GM21723 (cell line): Measurements from ENCODE around the gene CD300E.
"Not testable (repeated sequence)": the region's sequence is repeated elsewhere in the genome, so short reads cannot be mapped to it uniquely, and the experiment has no call there.

Experiments used
- ATAC-seq: cut with Tn5 transposase; IDR thresholded peaks from one replicate; pipeline ENCODE4 v1.9.1; 2021; ENCODE audit warnings: mild to moderate bottlenecking, moderate library complexity; ENCODE audit not compliant: unreplicated experiment

CD300E gene

GRCh38 chr17:74636541-74637085 is 13.1 kb upstream of the CD300E start:
- ATAC-seq = not testable (repeated sequence)

- ATAC-seq = no peak
Observed at GRCh38 chr17:74635418-74635817, 11.9 kb upstream of the CD300E start.

GRCh38 chr17:74633326-74633725 is 9.8 kb upstream of the CD300E start:
- ATAC-seq = no peak

- no peak for ATAC-seq
Observed at GRCh38 chr17:74632617-74633016, 9.1 kb upstream of the CD300E start.

- ATAC-seq = no peak
Observed at GRCh38 chr17:74631468-74632450, 8.2 kb upstream of the CD300E start.

GRCh38 chr17:74630251-74630650 is 6.7 kb upstream of the CD300E start:
- not testable (repeated sequence) for ATAC-seq

GRCh38 chr17:74625661-74626060 is 2.1 kb upstream of the CD300E start:
- ATAC-seq = no peak

- ATAC-seq = no peak
Observed at GRCh38 chr17:74624131-74624530, 593 bp upstream of the CD300E start.

GRCh38 chr17:74619077-74619673 is 4.4 kb downstream of the CD300E start:
- no peak for ATAC-seq

- no peak for ATAC-seq
Observed at GRCh38 chr17:74618451-74618850, 5.1 kb downstream of the CD300E start.

GRCh38 chr17:74616696-74617095 is 6.8 kb downstream of the CD300E start:
- ATAC-seq = no peak

GRCh38 chr17:74612046-74612445 is 11.5 kb downstream of the CD300E start:
- ATAC-seq = no peak

GRCh38 chr17:74610108-74610507 is 13.4 kb downstream of the CD300E start:
- no peak for ATAC-seq

- no peak for ATAC-seq
Observed at GRCh38 chr17:74608511-74608910, 15.0 kb downstream of the CD300E start.

- ATAC-seq = no peak
Observed at GRCh38 chr17:74607221-74607620, 16.3 kb downstream of the CD300E start.

- ATAC-seq = no peak
Observed at GRCh38 chr17:74606050-74606449, 17.5 kb downstream of the CD300E start.

GRCh38 chr17:74605361-74605760 is 18.2 kb downstream of the CD300E start:
- ATAC-seq = no peak

GRCh38 chr17:74604761-74605160 is 18.8 kb downstream of the CD300E start:
- ATAC-seq = no peak

- ATAC-seq = no peak
Observed at GRCh38 chr17:74604200-74604599, 19.3 kb downstream of the CD300E start.

- ATAC-seq = no peak
Observed at GRCh38 chr17:74603746-74604145, 19.8 kb downstream of the CD300E start.

- no peak for ATAC-seq
Observed at GRCh38 chr17:74603037-74603635, 20.4 kb downstream of the CD300E start.
